HepG2 (cell line): ENCODE measurements around the gene ZNF292. TPM values are rescaled to one million over a fixed set of nuclear protein-coding genes. Genes with fewer than 3 reads are reported as not detected.

Experiments used
- ADNP ChIP-seq: sonication (generic); formaldehyde crosslinking; IDR thresholded peaks from 2 replicates; pipeline ENCODE4 v1.4.0; 2020; ENCODE audit warnings: missing genetic modification reagents
- CENPX ChIP-seq: sonication (generic); formaldehyde crosslinking; IDR thresholded peaks from 2 replicates; pipeline ENCODE4 v1.9.0; 2021; ENCODE audit warnings: mild to moderate bottlenecking, missing genetic modification reagents, moderate library complexity
- DR1 ChIP-seq: sonication (generic); formaldehyde crosslinking; IDR thresholded peaks from 2 replicates; pipeline ENCODE4 v1.8.0; 2021; ENCODE audit warnings: mild to moderate bottlenecking, missing genetic modification reagents, inconsistent platforms
- EP300 ChIP-seq, 3 experiments: sonication (generic) in 1 of 3; formaldehyde crosslinking in 1 of 3; IDR thresholded peaks; 2 replicates each; pipeline versions ENCODE4 v1.5.1 to v1.6.1; 2011 to 2020; ENCODE audit warnings: low read depth in 2 of 3, low read length in 2 of 3, borderline replicate concordance in 1 of 3, improper control_type of control experiment in 1 of 3, mild to moderate bottlenecking in 1 of 3, missing genetic modification reagents in 1 of 3, moderate library complexity in 1 of 3
- FUBP1 ChIP-seq: sonication (generic); formaldehyde crosslinking; IDR thresholded peaks from 2 replicates; pipeline ENCODE4 v1.5.1; 2020; ENCODE audit warnings: missing genetic modification reagents, mild to moderate bottlenecking, borderline replicate concordance
- GATAD2A ChIP-seq: IDR thresholded peaks from 2 replicates; pipeline ENCODE4 v1.6.1; 2016
- HDAC2 ChIP-seq: sonication (generic); formaldehyde crosslinking; IDR thresholded peaks from 2 replicates; pipeline ENCODE4 v1.4.0; 2020; ENCODE audit warnings: missing genetic modification reagents
- HMGXB4 ChIP-seq, 2 experiments: sonication (generic) in 1 of 2; formaldehyde crosslinking in 1 of 2; IDR thresholded peaks; 2 replicates each; pipeline versions ENCODE4 v1.4.0 to v1.6.1; 2018 to 2020; ENCODE audit warnings: missing genetic modification reagents in 2 of 2, borderline replicate concordance in 1 of 2, low read depth in 1 of 2, mild to moderate bottlenecking in 1 of 2, missing biosample characterization in 1 of 2
- JARID2 ChIP-seq: sonication (generic); formaldehyde crosslinking; IDR thresholded peaks from 2 replicates; pipeline ENCODE4 v1.8.1; 2023; ENCODE audit warnings: missing genetic modification reagents, inconsistent platforms; ENCODE audit not compliant: insufficient replicate concordance
- KMT2A ChIP-seq: sonication (generic); formaldehyde crosslinking; IDR thresholded peaks from 2 replicates; pipeline ENCODE4 v1.4.0; 2020; ENCODE audit warnings: missing genetic modification reagents
- MXI1 ChIP-seq: IDR thresholded peaks from 3 replicates; pipeline ENCODE4 v1.6.1; 2012; ENCODE audit warnings: low read depth, low read length, inconsistent platforms, borderline replicate concordance
- PHF21A ChIP-seq: sonication (generic); formaldehyde crosslinking; IDR thresholded peaks from 2 replicates; pipeline ENCODE4 v1.5.0; 2020; ENCODE audit warnings: mild to moderate bottlenecking, missing genetic modification reagents
- PHF5A ChIP-seq: IDR thresholded peaks from one replicate; pipeline ENCODE4 v1.6.1; 2018; ENCODE audit warnings: low read depth, missing genetic modification reagents; ENCODE audit not compliant: unreplicated experiment
- PRDM4 ChIP-seq: sonication (generic); formaldehyde crosslinking; IDR thresholded peaks from 2 replicates; pipeline ENCODE4 v1.9.0; 2021; ENCODE audit warnings: missing genetic modification reagents, borderline replicate concordance
- SMAD9 ChIP-seq: sonication (generic); formaldehyde crosslinking; IDR thresholded peaks from 2 replicates; pipeline ENCODE4 v1.5.1; 2020; ENCODE audit warnings: mild to moderate bottlenecking, missing genetic modification reagents
- STAT5B ChIP-seq: sonication (generic); formaldehyde crosslinking; IDR thresholded peaks from 2 replicates; pipeline ENCODE4 v1.4.0; 2020; ENCODE audit warnings: missing genetic modification reagents
- XBP1 ChIP-seq: sonication (generic); formaldehyde crosslinking; IDR thresholded peaks from 2 replicates; pipeline ENCODE4 v1.5.0; 2020; ENCODE audit warnings: missing genetic modification reagents
- ZFP36L2 ChIP-seq: sonication (generic); formaldehyde crosslinking; IDR thresholded peaks from 2 replicates; pipeline ENCODE4 v1.4.0; 2020; ENCODE audit warnings: missing genetic modification reagents
- ZKSCAN1 ChIP-seq: fragments of 150-350 bp; IDR thresholded peaks from 2 replicates; pipeline ENCODE4 v1.6.1; 2014; ENCODE audit warnings: low read length
- ZKSCAN8 ChIP-seq: IDR thresholded peaks from 2 replicates; pipeline ENCODE4 v1.6.1; 2016; ENCODE audit warnings: borderline replicate concordance, missing genetic modification reagents, missing compliant biosample characterization
- ZNF274 ChIP-seq: sonication (generic); formaldehyde crosslinking; IDR thresholded peaks from 2 replicates; pipeline ENCODE4 v1.5.1; 2020; ENCODE audit warnings: mild to moderate bottlenecking, missing genetic modification reagents
- ZNF350 ChIP-seq: sonication (generic); formaldehyde crosslinking; IDR thresholded peaks from 2 replicates; pipeline ENCODE4 v1.4.0; 2020; ENCODE audit warnings: mild to moderate bottlenecking, low read depth, missing genetic modification reagents, borderline replicate concordance
- ZNF556 ChIP-seq: sonication (generic); formaldehyde crosslinking; IDR thresholded peaks from 2 replicates; pipeline ENCODE4 v1.4.0; 2020; ENCODE audit warnings: mild to moderate bottlenecking, missing genetic modification reagents, borderline replicate concordance
- polyA plus RNA-seq, 8 experiments: library from polyadenylated mRNA; depleted of rRNA in 3 of 8; stranded (reverse) in 7 of 8; unstranded in 1 of 8; fragments of >200 nt; fragmentation: Illumina TruSeq in 4 of 8; extraction: Trizol in 4 of 8; gene quantifications; 2 replicates each; pipeline versions ENCODE4 v1.2.1 to v1.2.3, GENCODE V29; 2011 to 2016; ENCODE audit warnings: low read depth in 4 of 8, missing spikeins in 1 of 8, mixed read lengths in 1 of 8; ENCODE audit not compliant: insufficient read depth in 1 of 8
- total RNA-seq, 5 experiments: library from RNA; depleted of rRNA; stranded (reverse); fragments of >200 nt; fragmentation: Illumina TruSeq; extraction: Trizol; gene quantifications; 2 replicates each; pipeline ENCODE4 v1.2.3, GENCODE V29; 2016; ENCODE audit warnings: low read depth in 1 of 5

ZNF292 gene
- total and polyA plus RNA-seq, 2 of the 13 experiments (the other 11 are each of a cell fraction or from before 2014, with no cell fraction given) = 9.9 to 12.8 TPM

GRCh38 chr6:87154993-87155841 lies at the start of gene ZNF292 (continued):
- TF ChIP-seq ZKSCAN1 (no peak), ZNF274 (peak; percentile 99), HDAC2 (CRISPR knock-in tag) (peak; percentile 69), PHF21A (CRISPR knock-in tag) (peak; percentile 92; the same call in 1 of the 2 replicates), SMAD9 (peak; percentile 67; the same call in 1 of the 2 replicates), ZNF556 (peak; percentile 90; the same call in 1 of the 2 replicates), ZNF350 (CRISPR knock-in tag) (peak; percentile 96), FUBP1 (CRISPR knock-in tag) (peak; percentile 24; the same call in 1 of the 2 replicates), MXI1 (peak; percentile 51; the same call in 2 of the 3 replicates), CENPX (CRISPR knock-in tag) (no peak), GATAD2A (peak; percentile 66), ZKSCAN8 (peak; percentile 74; the same call in 1 of the 2 replicates), XBP1 (CRISPR knock-in tag) (no peak), PHF5A (no peak), JARID2 (CRISPR knock-in tag) (peak; percentile 78), EP300 (IDR thresholded peaks at IDR 0.05; ENCODE audit: low read depth in 2 of 2, low read length in 2 of 2) (peak in 1 of 2 experiments; percentile 21; a peak in 1 of 4 replicates), EP300 (CRISPR knock-in tag; IDR thresholded peaks at IDR 0.05; ENCODE audit: borderline replicate concordance) (peak; percentile 44; the same call in 1 of the 2 replicates), HMGXB4 (CRISPR knock-in tag; IDR thresholded peaks at IDR 0.05; ENCODE audit: borderline replicate concordance in 1 of 2, low read depth in 1 of 2) (peak; percentile 86 to 95), PRDM4 (CRISPR knock-in tag) (peak; percentile 63; the same call in 1 of the 2 replicates), DR1 (CRISPR knock-in tag) (peak; percentile 90), STAT5B (no peak), KMT2A (CRISPR knock-in tag) (peak; percentile 95), ZFP36L2 (CRISPR knock-in tag) (no peak), ADNP (CRISPR knock-in tag) (no peak)
